K562 (cell line): ENCODE results near the gene HTR1D. TPM values are rescaled to one million over a fixed set of nuclear protein-coding genes. Genes with fewer than 3 reads are reported as not detected.

Source experiments
- ATAC-seq: fragments of 200-7000 bp; cut with Tn5 transposase; 3 replicates; pipeline ENCODE4 v1.9.1; 2020; ENCODE audit warnings: moderate library complexity
- BruUV-seq: library from RNA; stranded (reverse); fragments of 400-500 nt; replicated peaks from 2 replicates; lab custom pipeline; 2021; lab: Mats Ljungman, UMichigan
- CTCF ChIA-PET: fragments of 300-600 bp; formaldehyde crosslinking; extraction: SDS; loops from one replicate; lab custom pipeline; 2021; ENCODE audit warnings: low intra/inter-chr PET ratio; lab: Yijun Ruan, JAX
- POLR2A ChIA-PET: fragments of 300-600, 350-650 bp; sonication (Branson Sonifier 250); formaldehyde crosslinking; extraction: SDS; loops from one replicate; lab custom pipeline; 2021; ENCODE audit warnings: antibody characterized with exemption, inconsistent platforms; lab: Yijun Ruan, JAX
- DNase-seq, 4 experiments: peaks; one replicate each; pipeline versions ENCODE4 v3.0.0 to v3.0.0-alpha.2; 2011 to 2018; ENCODE audit warnings: low spot score in 3 of 4, mixed read lengths in 3 of 4; ENCODE audit errors: extremely low read depth in 1 of 4
- FAIRE-seq: peaks from 2 replicates; lab custom pipeline; 2011; peaks lifted over from hg19 to GRCh38; lab: Jason Lieb, UNC
- H2AFZ ChIP-seq: 2 replicates; pipeline ENCODE4 v1.6.0; 2011; ENCODE audit warnings: low read depth, low read length, control low read depth, inconsistent platforms
- H3K27ac ChIP-seq: fragments of 200-600 bp; 3 replicates; pipeline ENCODE4 v1.8.0; 2011; ENCODE audit warnings: low read depth, mild to moderate bottlenecking, control low read depth, inconsistent platforms, low read length, moderate library complexity, mixed read lengths; ENCODE audit errors: extremely low read depth
- H3K27me3 ChIP-seq, 2 experiments: fragments of 300-600 bp in 1 of 2; 2 replicates in 1 of 2; 3 replicates in 1 of 2; pipeline versions ENCODE4 v1.6.0 to v1.8.0; 2011; ENCODE audit warnings: inconsistent platforms in 2 of 2, low read length in 2 of 2, mild to moderate bottlenecking in 1 of 2, mixed read lengths in 1 of 2, moderate library complexity in 1 of 2; ENCODE audit not compliant: control insufficient read depth in 2 of 2, insufficient read depth in 2 of 2
- H3K36me3 ChIP-seq: fragments of 300-600 bp; 3 replicates; pipeline ENCODE4 v1.8.0; 2011; ENCODE audit warnings: mild to moderate bottlenecking, low read length, inconsistent platforms; ENCODE audit not compliant: control insufficient read depth, insufficient read depth
- H3K4me1 ChIP-seq, 2 experiments: fragments of 200-600 bp in 1 of 2; replicated peaks in 1 of 2; 2 replicates in 1 of 2; 3 replicates in 1 of 2; pipeline versions ENCODE4 v1.5.1 to v1.8.0; 2011; ENCODE audit warnings: inconsistent platforms in 2 of 2, low read length in 2 of 2, mild to moderate bottlenecking in 1 of 2, mixed read lengths in 1 of 2, moderate library complexity in 1 of 2; ENCODE audit not compliant: control insufficient read depth in 2 of 2, insufficient read depth in 2 of 2
- H3K4me2 ChIP-seq: 2 replicates; pipeline ENCODE4 v1.6.1; 2011; ENCODE audit warnings: low read length, control low read depth, inconsistent platforms, mixed read lengths; ENCODE audit not compliant: insufficient read depth
- H3K4me3 ChIP-seq: fragments of 200-600 bp; sonication (generic), shearing (Covaris generic); 2 replicates; pipeline ENCODE4 v1.5.1; 2016; ENCODE audit warnings: control low read depth, inconsistent platforms
- H3K79me2 ChIP-seq: fragments of 200-600 bp; 3 replicates; pipeline ENCODE4 v1.8.0; 2011; ENCODE audit warnings: low read length, inconsistent platforms; ENCODE audit not compliant: control insufficient read depth, insufficient read depth
- H3K9ac ChIP-seq, 2 experiments: 2 replicates each; pipeline versions ENCODE4 v1.6.0 to v1.6.1; 2011; ENCODE audit warnings: low read depth in 2 of 2, low read length in 2 of 2, control low read depth in 1 of 2, inconsistent platforms in 1 of 2, mild to moderate bottlenecking in 1 of 2, mixed read lengths in 1 of 2; ENCODE audit not compliant: insufficient read depth in 1 of 2
- H3K9me1 ChIP-seq: one replicate; pipeline ENCODE4 v1.6.0; 2011; ENCODE audit warnings: inconsistent platforms, mild to moderate bottlenecking, low read length, moderate library complexity; ENCODE audit not compliant: control insufficient read depth, insufficient read depth
- H3K9me3 ChIP-seq: replicated peaks from 2 replicates; pipeline ENCODE4 v1.5.1; 2011; ENCODE audit warnings: low read depth, low read length, inconsistent platforms; ENCODE audit not compliant: control insufficient read depth, insufficient read depth
- H4K20me1 ChIP-seq: replicated peaks from 2 replicates; pipeline ENCODE4 v1.6.1; 2011; ENCODE audit warnings: low read length, inconsistent platforms, mixed read lengths; ENCODE audit not compliant: control insufficient read depth, insufficient read depth
- ADNP ChIP-seq: fragments of 200-800 bp; sonication (Bioruptor generic); IDR thresholded peaks from 2 replicates; pipeline ENCODE4 v1.6.1; 2016; ENCODE audit warnings: missing genetic modification characterization, missing compliant biosample characterization
- BCOR ChIP-seq: fragments of 450-650 bp; IDR thresholded peaks from 2 replicates; pipeline ENCODE4 v1.6.1; 2016
- BHLHE40 ChIP-seq: IDR thresholded peaks from 2 replicates; pipeline ENCODE4 v1.6.1; 2011; ENCODE audit warnings: low read length, improper control_type of control experiment
- CBX2 ChIP-seq: fragments of 200-600 bp; sonication (generic); IDR thresholded peaks from one replicate; pipeline ENCODE4 v1.6.1; 2012; ENCODE audit warnings: mild to moderate bottlenecking, low read length, inconsistent platforms; ENCODE audit not compliant: insufficient read depth, poor library complexity, severe bottlenecking
- HDAC2 ChIP-seq: fragments of 450-650 bp; IDR thresholded peaks from 2 replicates; pipeline ENCODE4 v1.6.1; 2016; ENCODE audit warnings: mild to moderate bottlenecking
- HDAC6 ChIP-seq: IDR thresholded peaks from 2 replicates; pipeline ENCODE4 v1.6.1; 2012; ENCODE audit warnings: low read depth, mild to moderate bottlenecking, control low read depth, inconsistent platforms, low read length, moderate library complexity
- KDM1A ChIP-seq, 2 experiments: fragments of 450-650 bp; IDR thresholded peaks; 2 replicates each; pipeline ENCODE4 v1.6.1; 2016; ENCODE audit warnings: mild to moderate bottlenecking in 2 of 2
- RBM25 ChIP-seq: fragments of 200-400 bp; formaldehyde crosslinking; IDR thresholded peaks from 2 replicates; pipeline ENCODE4 v1.6.1; 2018; ENCODE audit warnings: low read length, low read depth, moderate library complexity; ENCODE audit not compliant: severe bottlenecking
- SMARCA5 ChIP-seq: fragments of 450-650 bp; IDR thresholded peaks from 2 replicates; pipeline ENCODE4 v1.6.1; 2016
- WGBS: fragments of 100-300 bp; shearing (Covaris generic); methylation state at CpG from one replicate; pipeline ENCODE4 v1.1.6; 2016; ENCODE audit warnings: low coverage, mixed read lengths; ENCODE audit not compliant: insufficient coverage; ENCODE audit errors: missing lambda C conversion rate; 5-methylcytosine and 5-hydroxymethylcytosine counted together
- in situ Hi-C: fragments of 300-500 bp; cut with MboI; formaldehyde crosslinking; loops from 4 replicates; pipeline ENCODE4 v1.15.0; 2018; ENCODE audit warnings: inconsistent platforms, mixed read lengths
- intact Hi-C: fragments of 100-400 bp; cut with micrococcal nuclease; formaldehyde crosslinking; loops from 2 replicates; pipeline ENCODE4 v1.14.2; 2022
- polyA plus RNA-seq, 8 experiments: library from polyadenylated mRNA; depleted of rRNA in 4 of 8; stranded (reverse) in 5 of 8; unstranded in 3 of 8; fragments of >200 nt; fragmentation: Nextera tagmentation in 2 of 8; fragmentation: Illumina TruSeq in 1 of 8; extraction: Ambion mirVana in 2 of 8; extraction: Trizol in 1 of 8; gene quantifications; 2 replicates each; pipeline versions ENCODE4 v1.2.1 to v1.2.3, GENCODE V29; 2011 to 2014; ENCODE audit warnings: inconsistent platforms in 1 of 8, missing spikeins in 1 of 8
- total RNA-seq, 7 experiments: library from RNA; depleted of rRNA in 6 of 7; stranded (reverse); fragments of >200 nt in 6 of 7; fragmentation: Illumina TruSeq in 2 of 7; extraction: Trizol in 2 of 7; gene quantifications; 2 replicates each; pipeline versions ENCODE4 v1.2.1 to v1.2.3, GENCODE V29; 2011 to 2021; ENCODE audit warnings: low replicate concordance in 1 of 7

The HTR1D gene
- total and polyA plus RNA-seq, 9 of the 15 experiments (the other 6 are each of a cell fraction or from before 2014, with no cell fraction given) = 0.03 to 0.09 (median 0.04) TPM; not detected in 4

- intact Hi-C loops = no loop called here
- Histone ChIP-seq H3K27me3 (peaks cover 15 to 29% of the 10 kb centered on the region in 2 experiments; a peak in 4 of 5 replicates), H3K27ac (no peak overlapping the region), H3K4me3 (no peak overlapping the region), H3K9me1 (no peaks in the 10 kb centered on the region), H2AFZ (no peak overlapping the region), H3K79me2 (no peaks in the 10 kb centered on the region), H4K20me1 (no peaks in the 10 kb centered on the region), H3K9ac (no peak overlapping the region), H3K4me1 (no peaks in the 10 kb centered on the region; a peak in 1 of 5 replicates), H3K9me3 (peaks cover 2% of the 10 kb centered on the region), H3K4me2 (no peak overlapping the region), H3K36me3 (no peaks in the 10 kb centered on the region)
- TF ChIP-seq RBM25 = peak; percentile 92
- TF ChIP-seq ADNP (tag) = peak; percentile 63; the same call in 1 of the 2 replicates
- peak; percentile 89 for TF ChIP-seq SMARCA5
- TF ChIP-seq CBX2 = no peak
- peak; percentile 72 for TF ChIP-seq HDAC2
- peak; percentile 93 for TF ChIP-seq BCOR
- no peak for TF ChIP-seq HDAC6
- TF ChIP-seq KDM1A (IDR thresholded peaks at IDR 0.05) = peak; percentile 60 to 81
- no peak for TF ChIP-seq BHLHE40
- POLR2A ChIA-PET = no interaction called here
- CTCF ChIA-PET = no interaction called here
- BruUV-seq = no TSS peak
- in situ Hi-C loops = no loop called here
- no peak for DNase-seq
- WGBS = 33% methylated on average over 2 of the region's 2 CpGs
- FAIRE-seq = no peak
- no peak for ATAC-seq
These were observed 8.8 kb downstream of the HTR1D start for GRCh38 chr1:23208527-23208926.
